Endodermal cell (in vitro differentiated cells): Measurements from ENCODE around the gene GTF3C2. TPM values are rescaled to one million over a fixed set of nuclear protein-coding genes. Genes with fewer than 3 reads are reported as not detected.

Experiments used
- DNase-seq: peaks from one replicate; pipeline ENCODE4 v3.0.0-alpha.2; 2017
- H3K27ac ChIP-seq: 2 replicates; pipeline ENCODE4 v1.5.1; 2013; ENCODE audit warnings: mild to moderate bottlenecking, low read depth, low read length, moderate library complexity
- H3K27me3 ChIP-seq: 2 replicates; pipeline ENCODE4 v1.6.1; 2013; ENCODE audit warnings: mild to moderate bottlenecking, low read length, moderate library complexity; ENCODE audit not compliant: insufficient read depth, control insufficient read depth, poor library complexity, severe bottlenecking
- H3K36me3 ChIP-seq: 2 replicates; pipeline ENCODE4 v1.7.0; 2013; ENCODE audit warnings: mild to moderate bottlenecking, low read length, moderate library complexity; ENCODE audit not compliant: control insufficient read depth, insufficient read depth
- H3K4me1 ChIP-seq: one replicate; pipeline ENCODE4 v1.7.0; 2013; ENCODE audit warnings: low read length; ENCODE audit not compliant: control insufficient read depth, insufficient read depth
- H3K4me3 ChIP-seq: 2 replicates; pipeline ENCODE4 v1.5.1; 2013; ENCODE audit warnings: mild to moderate bottlenecking, low read length, moderate library complexity
- H3K9ac ChIP-seq: 2 replicates; pipeline ENCODE4 v1.6.1; 2013; ENCODE audit warnings: mild to moderate bottlenecking, low read length, moderate library complexity; ENCODE audit not compliant: poor library complexity, severe bottlenecking; ENCODE audit errors: extremely low read depth
- H3K9me3 ChIP-seq: 2 replicates; pipeline ENCODE4 v1.6.1; 2013; ENCODE audit warnings: mild to moderate bottlenecking, low read length, moderate library complexity; ENCODE audit not compliant: control insufficient read depth
- H3K27ac Mint-ChIP-seq: 2 replicates; pipeline ENCODE4 v1.8.0; 2020; ENCODE audit warnings: mixed read lengths
- H3K27me3 Mint-ChIP-seq: 2 replicates; pipeline ENCODE4 v1.8.0; 2021; ENCODE audit warnings: mild to moderate bottlenecking, mixed read lengths; ENCODE audit not compliant: insufficient read depth
- H3K36me3 Mint-ChIP-seq: 2 replicates; pipeline ENCODE4 v1.8.0; 2020; ENCODE audit warnings: low read depth, mixed read lengths
- H3K4me1 Mint-ChIP-seq: 2 replicates; pipeline ENCODE4 v1.8.0; 2020; ENCODE audit warnings: mixed read lengths
- H3K4me3 Mint-ChIP-seq: 2 replicates; pipeline ENCODE4 v1.8.0; 2020; ENCODE audit warnings: mild to moderate bottlenecking, moderate library complexity, mixed read lengths
- H3K9me3 Mint-ChIP-seq: 2 replicates; pipeline ENCODE4 v1.8.0; 2020; ENCODE audit warnings: mild to moderate bottlenecking, mixed read lengths
- WGBS, 2 experiments: methylation state at CpG; one replicate each; pipeline versions ENCODE4 v1.1.5 to v1.1.7; 2013; ENCODE audit warnings: missing lambda C conversion rate in 2 of 2, mixed read lengths in 1 of 2; ENCODE audit not compliant: insufficient coverage in 1 of 2, insufficient read length in 1 of 2; 5-methylcytosine and 5-hydroxymethylcytosine counted together
- total RNA-seq, 2 donors: library from RNA; stranded (reverse); fragmentation: NEBNext Ultra II Directional in 1 of 2; extraction: Animal tissue kit (Norgen Biotek cat#: 25700) in 1 of 2; gene quantifications; 2 replicates in 1 of 2; 3 replicates in 1 of 2; pipeline ENCODE4 v1.2.1, GENCODE V29; 2021
- TF ChIP-seq, protein P1 (sequence below): fragments of 200-600 bp; sonication (generic); conservative IDR thresholded peaks from 2 replicates; pipeline ENCODE4 v1.5.0; 2021; ENCODE audit warnings: antibody characterized with exemption, mild to moderate bottlenecking

GTF3C2 gene
- total RNA-seq, 2 donors from 2014 or later, result 105 to 120 TPM

- no peak for DNase-seq
- Histone ChIP-seq H3K4me1 (no peaks in the 10 kb centered on the region), H3K27me3 (no peaks in the 10 kb centered on the region), H3K36me3 (no peaks in the 10 kb centered on the region), H3K27ac (no peak overlapping the region), H3K9ac (no peak overlapping the region), H3K9me3 (no peaks in the 10 kb centered on the region), H3K4me3 (no peak overlapping the region)
- Mint-ChIP-seq H3K36me3 (no peaks in the 10 kb centered on the region), H3K9me3 (no peaks in the 10 kb centered on the region), H3K4me1 (peaks cover 5% of the 10 kb centered on the region), H3K27me3 (peaks cover 2% of the 10 kb centered on the region), H3K4me3 (no peak overlapping the region), H3K27ac (no peak overlapping the region)
- 91 to 98% methylated on average over 10 to 12 of the region's 12 CpGs for WGBS, 2 experiments
- TF ChIP-seq, protein P1, sequence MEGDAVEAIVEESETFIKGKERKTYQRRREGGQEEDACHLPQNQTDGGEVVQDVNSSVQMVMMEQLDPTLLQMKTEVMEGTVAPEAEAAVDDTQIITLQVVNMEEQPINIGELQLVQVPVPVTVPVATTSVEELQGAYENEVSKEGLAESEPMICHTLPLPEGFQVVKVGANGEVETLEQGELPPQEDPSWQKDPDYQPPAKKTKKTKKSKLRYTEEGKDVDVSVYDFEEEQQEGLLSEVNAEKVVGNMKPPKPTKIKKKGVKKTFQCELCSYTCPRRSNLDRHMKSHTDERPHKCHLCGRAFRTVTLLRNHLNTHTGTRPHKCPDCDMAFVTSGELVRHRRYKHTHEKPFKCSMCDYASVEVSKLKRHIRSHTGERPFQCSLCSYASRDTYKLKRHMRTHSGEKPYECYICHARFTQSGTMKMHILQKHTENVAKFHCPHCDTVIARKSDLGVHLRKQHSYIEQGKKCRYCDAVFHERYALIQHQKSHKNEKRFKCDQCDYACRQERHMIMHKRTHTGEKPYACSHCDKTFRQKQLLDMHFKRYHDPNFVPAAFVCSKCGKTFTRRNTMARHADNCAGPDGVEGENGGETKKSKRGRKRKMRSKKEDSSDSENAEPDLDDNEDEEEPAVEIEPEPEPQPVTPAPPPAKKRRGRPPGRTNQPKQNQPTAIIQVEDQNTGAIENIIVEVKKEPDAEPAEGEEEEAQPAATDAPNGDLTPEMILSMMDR, result no peak
Measured at GRCh38 chr2:27316655-27317412, 39.7 kb downstream of the GTF3C2 start.

DNA sequence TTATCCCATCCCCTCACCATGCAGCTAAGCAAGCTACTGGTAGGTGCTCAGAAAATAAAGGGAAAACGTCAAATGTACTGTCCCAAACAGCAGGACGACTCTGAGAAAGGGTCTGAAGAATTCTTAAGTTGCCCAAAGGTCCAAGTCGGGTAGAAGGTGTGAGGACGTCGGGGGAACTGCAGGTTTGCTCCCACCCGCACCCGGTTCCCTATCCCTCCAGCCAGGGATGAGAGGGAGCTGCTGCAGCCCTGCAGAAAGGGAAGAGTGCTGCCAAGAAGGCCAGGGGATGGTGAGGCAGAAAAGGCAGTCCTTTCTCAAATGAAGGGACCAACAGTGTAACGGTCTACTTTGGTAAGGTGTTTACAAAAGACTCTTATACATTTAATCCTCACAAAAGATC, 41.4 kb downstream of the GTF3C2 start:
- H3K27me3 ChIP-seq, result no peaks in the 10 kb centered on the region
- H3K9me3 ChIP-seq, result no peaks in the 10 kb centered on the region
- Mint-ChIP-seq H3K27ac (no peak overlapping the region), H3K4me1 (no peaks in the 10 kb centered on the region), H3K4me3 (no peak overlapping the region), H3K9me3 (no peaks in the 10 kb centered on the region), H3K27me3 (peaks cover 2% of the 10 kb centered on the region), H3K36me3 (no peaks in the 10 kb centered on the region)
- no peak overlapping the region for H3K27ac ChIP-seq
- no peaks in the 10 kb centered on the region for H3K4me1 ChIP-seq
- no peak for DNase-seq
- TF ChIP-seq, protein P1, result no peak
- no peaks in the 10 kb centered on the region for H3K36me3 ChIP-seq
- 77 to 89% methylated on average over 7 to 8 of the region's 8 CpGs for WGBS, 2 experiments
- no peak overlapping the region for H3K9ac ChIP-seq
- H3K4me3 ChIP-seq, result no peak overlapping the region

DNA sequence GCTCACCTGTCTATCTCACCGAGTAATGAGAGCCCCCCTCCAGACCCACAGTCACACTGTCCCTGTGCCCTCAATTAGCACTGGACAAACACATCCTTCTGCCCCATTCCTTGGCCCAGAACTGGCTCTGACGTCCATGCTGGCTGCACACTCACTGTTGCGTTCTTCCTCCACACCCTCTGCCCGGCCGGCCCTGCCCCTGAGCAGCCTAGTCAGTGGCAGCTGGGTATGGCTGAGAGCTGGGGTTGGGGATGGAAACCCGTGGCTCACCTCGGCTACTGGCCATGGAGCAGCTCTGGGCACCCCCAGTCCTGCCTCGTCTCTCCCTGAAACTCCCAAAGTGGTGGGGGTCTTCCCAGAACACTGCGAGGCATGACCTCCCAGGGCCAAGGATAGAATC, 41.9 kb downstream of the GTF3C2 start:
- 88 to 93% methylated on average over 3 to 9 of the region's 9 CpGs for WGBS, 2 experiments
- peaks cover 1% of the 10 kb centered on the region for H3K27me3 ChIP-seq
- no peaks in the 10 kb centered on the region for H3K36me3 ChIP-seq
- no peak overlapping the region for H3K27ac Mint-ChIP-seq
- no peak overlapping the region for H3K4me3 ChIP-seq
- no peaks in the 10 kb centered on the region for H3K4me1 Mint-ChIP-seq
- H3K4me1 ChIP-seq, result no peaks in the 10 kb centered on the region
- peaks cover 2% of the 10 kb centered on the region for H3K27me3 Mint-ChIP-seq
- no peak overlapping the region for H3K4me3 Mint-ChIP-seq
- H3K9me3 ChIP-seq, result no peaks in the 10 kb centered on the region
- no peak overlapping the region for H3K27ac ChIP-seq
- H3K9ac ChIP-seq, result no peak overlapping the region
- DNase-seq, result no peak
- H3K9me3 Mint-ChIP-seq, result no peaks in the 10 kb centered on the region
- TF ChIP-seq, protein P1, result no peak
- peaks cover 2% of the 10 kb centered on the region for H3K36me3 Mint-ChIP-seq
